NCI-H146 (cell line): ENCODE results near the gene GTF2A2.
"Not testable (repeated sequence)": the region's sequence is repeated elsewhere in the genome, so short reads cannot be mapped to it uniquely, and the experiment has no call there.

ENCODE experiments used
- DNase-seq: peaks from one replicate; lab custom pipeline; 2025; lab: John Stamatoyannopoulos, UW

Gene GTF2A2, protein sequence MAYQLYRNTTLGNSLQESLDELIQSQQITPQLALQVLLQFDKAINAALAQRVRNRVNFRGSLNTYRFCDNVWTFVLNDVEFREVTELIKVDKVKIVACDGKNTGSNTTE

GRCh38 chr15:59656897-59657634, at the start of gene GTF2A2:
GTF2A2 (minus strand) TSS chr15:59657515; CDS start chr15:59652277, 5,238 bp downstream.
- peak; percentile 92 for DNase-seq

DNA sequence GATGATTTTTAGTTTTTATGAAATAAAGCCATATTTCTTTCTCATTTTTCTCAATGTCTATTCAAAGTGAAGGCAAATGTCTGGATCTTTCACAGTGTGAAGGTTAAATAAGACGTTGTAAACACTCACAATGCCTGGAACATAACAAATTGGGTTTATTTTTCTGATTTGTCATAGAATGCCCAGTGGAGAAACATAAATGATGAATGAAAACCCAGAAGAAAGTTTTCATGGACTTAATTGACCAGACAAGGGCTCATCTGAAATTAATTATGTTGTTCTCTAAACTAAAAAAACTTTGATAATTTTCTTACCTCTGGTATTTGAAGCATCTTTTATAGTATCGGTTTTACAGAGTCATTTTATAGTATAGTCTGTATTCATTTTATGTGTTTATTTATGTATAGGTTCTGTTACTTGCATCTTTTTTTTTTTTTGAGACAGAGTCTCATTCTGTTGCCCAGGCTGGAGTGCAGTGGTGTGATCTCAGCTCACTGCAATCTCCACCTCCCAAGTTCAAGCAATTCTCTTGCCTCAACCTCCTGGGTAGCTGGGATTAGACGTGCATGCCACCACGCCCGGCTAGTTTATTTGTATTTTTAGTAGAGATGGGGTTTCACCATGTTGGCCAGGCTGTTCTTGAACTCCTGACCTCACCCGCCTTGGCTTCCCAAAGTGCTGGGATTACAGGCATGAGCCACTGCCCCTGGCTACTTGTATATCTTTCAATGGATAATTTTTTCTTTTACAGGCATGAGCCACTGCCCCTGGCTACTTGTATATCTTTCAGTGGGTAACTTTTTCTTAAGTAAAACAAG, 46.9 kb upstream of the GTF2A2 start:
- DNase-seq: no peak

DNA sequence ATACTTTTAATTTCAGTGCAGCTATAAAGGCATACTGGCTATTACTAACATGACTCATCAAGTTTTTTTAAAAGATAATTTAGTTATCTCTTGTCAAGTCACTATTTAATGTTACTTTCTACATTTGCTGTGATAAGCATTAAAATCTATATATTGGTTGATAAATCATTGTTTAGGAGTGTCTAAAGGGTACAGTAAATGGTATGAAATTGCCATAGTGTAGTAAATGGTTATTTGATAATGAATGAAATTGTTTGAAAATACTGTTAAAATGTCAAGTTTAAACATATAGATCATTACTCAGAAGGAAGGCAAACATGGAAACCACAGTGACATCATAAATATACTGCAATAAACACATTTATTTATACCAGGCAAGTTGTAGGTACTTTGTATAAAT, 45.0 kb upstream of the GTF2A2 start:
- no peak for DNase-seq

DNA sequence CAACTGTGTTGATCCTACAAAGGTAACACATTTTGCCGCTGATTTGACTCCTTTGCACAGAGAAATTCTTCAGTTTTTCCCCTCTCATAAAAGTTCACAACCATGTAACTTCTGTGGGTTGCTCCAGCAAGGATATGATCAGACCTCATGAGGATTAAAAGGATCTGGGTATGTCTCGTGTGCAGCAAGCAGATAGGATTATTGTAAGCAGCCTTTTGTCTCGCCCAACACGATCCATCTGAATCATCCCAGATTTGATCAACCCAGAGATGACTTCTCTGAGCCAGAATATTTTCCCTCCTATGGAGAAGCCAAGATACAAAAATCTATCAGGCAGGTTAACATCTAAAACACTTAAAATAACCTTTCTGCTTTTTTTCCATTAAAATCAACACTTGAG, 44.6 kb upstream of the GTF2A2 start:
- no peak for DNase-seq

GRCh38 chr15:59699810-59700431, 42.6 kb upstream of the GTF2A2 start:
- DNase-seq: no peak

DNA sequence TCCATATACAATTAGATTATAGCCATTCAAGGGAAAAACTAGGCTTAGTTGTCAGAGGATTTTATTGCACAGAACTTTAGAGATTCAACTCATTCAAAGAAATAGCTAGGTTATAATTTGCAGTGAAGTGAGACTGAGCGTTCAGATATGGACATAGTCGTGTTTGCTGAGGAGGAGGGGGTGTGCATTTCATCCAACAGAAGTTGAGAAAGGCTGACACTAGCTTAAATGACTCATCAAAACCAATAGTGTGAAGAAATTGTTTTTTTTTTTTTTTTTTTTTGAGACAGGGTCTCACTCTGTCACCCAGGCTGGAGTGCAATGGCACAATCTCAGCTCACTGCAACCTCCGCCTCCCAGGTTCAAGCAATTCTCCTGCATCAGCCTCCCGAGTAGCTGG, 40.8 kb upstream of the GTF2A2 start:
- not testable (repeated sequence) for DNase-seq

GRCh38 chr15:59696332-59696731, 39.0 kb upstream of the GTF2A2 start:
- DNase-seq: no peak

- DNase-seq: no peak
Observed at GRCh38 chr15:59694779-59695178, 37.5 kb upstream of the GTF2A2 start.

DNA sequence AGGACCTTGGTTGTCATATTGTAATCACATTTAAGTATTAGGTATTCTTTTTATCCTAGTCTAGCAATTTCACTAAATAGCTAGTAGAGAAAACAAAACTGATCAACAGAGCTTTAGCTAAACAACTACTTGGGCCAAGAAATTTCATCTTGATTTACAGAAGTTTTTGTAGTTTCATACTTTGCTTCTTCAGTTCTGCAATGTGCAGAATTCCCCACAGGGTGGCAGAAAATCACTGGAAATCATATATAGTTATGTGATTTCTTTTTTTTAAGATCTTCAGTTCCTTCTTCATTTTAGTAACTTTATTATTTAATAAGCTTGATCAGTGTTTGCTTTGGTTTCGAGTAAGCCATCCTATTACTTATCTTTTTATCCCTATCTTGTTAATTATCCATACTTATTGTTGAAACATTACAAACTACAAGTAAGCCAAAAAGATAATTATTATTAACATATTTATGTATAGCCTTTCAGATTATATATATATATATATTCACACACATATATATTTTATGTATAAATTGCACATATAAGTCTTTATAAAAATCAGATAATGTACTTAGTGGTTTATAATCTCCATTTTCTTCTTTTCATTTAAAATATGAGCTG, 34.0 kb upstream of the GTF2A2 start:
- DNase-seq: peak; percentile 24

DNA sequence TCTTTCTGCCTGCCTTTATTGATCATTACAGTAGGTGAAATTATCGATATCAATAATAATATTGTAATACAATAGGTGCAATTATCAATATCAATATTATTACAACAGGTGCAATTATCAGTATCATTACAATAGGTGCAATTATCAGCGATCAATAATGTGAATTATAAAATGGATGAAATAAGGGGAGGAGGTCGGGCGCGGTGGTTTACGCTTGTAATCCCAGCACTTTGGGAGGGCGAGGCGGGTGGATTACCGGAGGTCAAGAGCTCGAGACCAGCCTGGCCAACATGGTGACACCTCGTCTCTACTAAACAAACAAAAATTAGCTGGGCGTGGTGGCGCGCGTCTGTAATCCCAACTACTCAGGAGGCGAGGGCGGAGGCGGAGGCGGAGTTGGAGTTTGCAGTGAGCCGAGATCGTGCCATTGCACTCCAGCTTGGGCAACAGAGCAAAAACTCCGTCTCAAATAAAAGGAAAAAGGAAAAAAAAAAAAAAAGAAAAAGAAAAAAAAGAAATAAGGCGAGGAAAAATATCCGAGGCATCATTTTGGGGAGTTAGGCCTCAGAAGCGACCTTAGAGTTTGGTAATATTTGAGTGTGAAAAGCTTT, 32.4 kb upstream of the GTF2A2 start:
- peak; percentile 76 for DNase-seq

DNA sequence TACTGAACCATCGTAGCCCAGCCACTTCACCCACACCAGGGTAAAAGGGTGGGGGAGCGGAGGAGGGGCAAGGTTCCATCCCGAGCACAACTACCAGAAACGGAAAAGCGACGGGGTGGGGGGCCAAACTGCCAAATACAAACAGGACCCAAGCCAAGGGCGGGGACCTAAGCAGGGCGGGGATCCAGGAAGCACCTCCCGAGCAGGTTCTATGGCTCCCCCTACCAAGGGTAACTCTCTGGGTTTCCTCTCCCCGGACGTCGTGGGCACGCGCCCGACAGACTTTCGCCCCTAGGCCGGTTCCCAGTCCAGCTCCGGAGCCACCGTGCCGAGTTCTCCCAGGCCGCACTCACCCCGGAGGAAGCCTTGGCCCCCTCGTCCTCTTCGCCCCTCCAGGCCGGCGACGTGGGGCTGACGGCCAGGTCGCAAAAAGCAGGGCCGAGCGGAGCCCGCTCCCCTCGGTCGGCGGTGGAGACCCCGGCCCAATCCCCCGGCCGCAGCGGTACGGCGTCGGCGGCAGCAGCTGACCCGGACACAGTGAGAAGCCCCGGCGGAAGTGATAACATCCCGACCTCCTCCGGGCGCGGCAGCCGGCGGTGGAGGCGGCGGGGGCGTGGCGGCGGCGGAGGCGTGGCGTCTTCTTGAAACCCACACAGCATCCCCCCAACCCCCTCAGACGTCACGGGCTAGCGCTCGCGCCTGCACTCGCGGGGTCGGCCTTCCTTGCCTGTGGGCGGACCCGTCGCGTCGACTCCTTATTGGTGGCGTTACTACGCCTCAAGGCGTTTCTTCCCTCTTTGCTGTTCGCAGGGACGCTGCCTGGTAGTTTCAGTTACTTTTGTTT, 31.7 kb upstream of the GTF2A2 start, which contains the start of gene BNIP2:
Gene BNIP2, minus strand, starts transcription at position 539 of the 844 bp plus-strand sequence. CDS start 6,863 bp downstream, outside the sequence.
- peak; percentile 96 for DNase-seq

- DNase-seq: peak; percentile 59
Observed at GRCh38 chr15:59688423-59688781, 31.1 kb upstream of the GTF2A2 start.

DNA sequence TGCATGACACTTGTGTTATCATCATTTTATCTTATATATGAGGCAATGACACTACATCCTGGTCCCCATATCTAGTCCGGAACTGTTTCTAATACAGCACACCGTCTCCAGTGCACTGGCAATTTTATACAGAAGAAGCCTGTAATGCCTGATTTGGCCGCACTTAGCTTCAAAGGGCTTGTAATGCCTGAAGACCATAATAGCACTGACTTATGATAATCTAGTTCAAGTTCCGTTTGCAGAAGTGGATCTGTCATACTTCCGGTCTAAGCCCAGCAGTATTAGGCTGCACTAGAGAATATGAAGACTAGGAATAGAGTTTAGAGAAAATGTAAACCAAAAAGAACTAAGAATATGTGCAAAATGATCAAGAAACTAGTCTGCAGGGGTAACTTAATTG, 30.5 kb upstream of the GTF2A2 start:
- DNase-seq: no peak

- DNase-seq: no peak
Observed at GRCh38 chr15:59686389-59686788, 29.1 kb upstream of the GTF2A2 start.

DNA sequence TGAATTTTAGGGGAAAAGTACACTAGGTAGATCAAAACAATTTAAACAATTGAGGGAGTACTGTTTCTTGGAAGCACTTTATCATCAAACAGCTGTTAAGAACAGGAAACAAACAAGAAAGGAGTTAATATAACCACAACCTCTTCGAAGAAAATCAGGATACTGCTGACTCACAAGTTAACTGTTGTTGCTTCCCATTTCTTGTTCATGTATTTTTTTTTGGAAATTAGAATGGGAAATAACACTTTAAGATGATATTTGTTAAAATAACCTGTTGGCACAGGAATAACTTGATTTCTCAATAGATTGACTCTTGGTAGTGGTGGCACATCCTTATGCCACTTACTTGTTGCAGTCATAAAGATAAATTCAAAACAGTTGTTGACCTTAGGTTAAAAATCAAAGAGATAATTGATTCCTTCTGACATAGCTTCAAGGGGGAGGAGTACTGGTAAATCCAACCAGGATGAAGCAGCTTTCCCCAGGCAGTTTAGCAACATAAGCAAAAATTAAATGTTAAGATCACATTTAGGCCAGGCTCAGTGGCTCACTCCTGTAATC, 28.5 kb upstream of the GTF2A2 start:
- DNase-seq: no peak

DNA sequence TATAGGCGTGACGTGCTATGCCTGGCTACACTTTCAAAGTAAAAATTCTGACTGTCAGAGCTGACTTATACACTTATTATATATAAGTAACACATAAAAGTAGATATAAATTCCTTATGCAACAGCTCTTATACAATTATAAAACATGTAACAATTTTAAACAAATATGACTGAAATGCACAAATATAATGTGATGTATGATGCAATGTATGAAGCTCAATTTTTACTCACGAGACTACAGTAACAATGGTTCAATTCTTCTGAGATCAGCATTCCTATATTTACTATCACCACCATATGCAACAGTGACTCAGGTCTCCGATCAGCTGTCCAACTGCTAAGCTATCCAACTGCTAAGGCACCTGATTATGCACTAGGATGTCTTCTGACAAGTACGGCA, 23.6 kb upstream of the GTF2A2 start:
- DNase-seq: no peak

- no peak for DNase-seq
Observed at GRCh38 chr15:59680346-59680745, 23.0 kb upstream of the GTF2A2 start.

DNA sequence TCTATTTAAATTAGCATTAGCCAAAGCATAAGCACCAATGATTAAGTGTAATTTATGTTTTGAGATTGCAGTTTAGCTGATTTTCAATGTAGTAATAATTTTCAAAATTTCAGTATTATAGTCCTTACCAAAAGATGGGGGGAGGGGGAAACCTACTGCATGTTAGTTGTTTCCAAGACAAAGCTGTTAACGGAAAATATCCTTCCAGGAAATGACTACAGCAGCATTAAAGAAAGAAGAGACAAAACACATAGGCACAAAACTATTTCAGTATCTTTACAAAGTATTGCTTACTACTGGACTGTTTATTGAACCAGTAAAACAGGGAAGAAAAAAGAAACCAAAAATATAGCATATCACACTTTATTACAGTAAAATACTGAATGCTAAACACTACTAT, 21.3 kb upstream of the GTF2A2 start:
- no peak for DNase-seq

DNA sequence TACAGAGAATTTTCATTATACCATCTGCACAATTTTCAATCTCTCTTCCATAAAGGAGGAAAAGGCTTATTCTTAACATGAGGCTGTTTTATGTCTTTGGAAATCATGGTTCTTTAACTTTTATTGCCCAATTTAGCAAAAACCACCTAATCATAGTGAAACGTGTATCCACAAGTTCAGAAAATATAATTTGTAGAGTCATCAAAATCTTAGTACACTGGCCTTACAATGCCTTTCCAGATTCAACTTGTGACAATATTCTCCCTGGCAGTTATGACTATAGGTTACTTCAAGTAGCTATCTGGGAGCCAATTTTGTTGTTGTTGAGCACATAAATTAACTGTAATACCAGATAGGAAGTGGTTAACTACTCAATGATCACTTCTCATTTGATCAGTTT, 20.9 kb upstream of the GTF2A2 start:
- DNase-seq: no peak

DNA sequence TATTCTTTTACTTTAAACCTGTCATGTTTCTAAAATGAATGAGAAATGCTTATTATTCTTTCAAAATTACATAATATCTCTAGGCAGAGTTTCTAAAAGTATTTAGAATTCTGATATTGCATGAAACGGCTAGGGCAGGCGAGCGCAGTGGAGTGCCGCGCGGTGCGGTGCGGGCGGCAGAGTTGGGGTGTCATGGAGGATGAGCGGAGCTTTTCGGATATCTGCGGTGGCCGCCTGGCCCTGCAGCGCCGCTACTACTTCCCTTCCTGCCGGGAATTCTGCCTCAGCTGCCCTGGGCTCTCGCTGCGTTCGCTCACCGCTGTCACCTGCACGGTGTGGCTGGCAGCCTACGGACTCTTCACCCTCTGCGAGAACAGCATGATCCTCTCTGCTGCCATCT, 19.2 kb upstream of the GTF2A2 start:
- DNase-seq: no peak
